A673 (cell line): ENCODE measurements around the gene THUMPD3.

ENCODE experiments used
- CTCF ChIP-seq: fragments of 300-800, 200-600 bp; sonication (generic); conservative IDR thresholded peaks from 2 replicates; pipeline ENCODE4 v1.5.1; 2017; ENCODE audit warnings: low read depth, mild to moderate bottlenecking, antibody characterized with exemption, low read length, moderate library complexity, mixed read lengths
- EZH2 ChIP-seq: fragments of 200-600 bp; sonication (generic); IDR thresholded peaks from 2 replicates; pipeline ENCODE4 v1.6.1; 2017; ENCODE audit warnings: borderline replicate concordance, low read depth, mild to moderate bottlenecking, mixed read lengths, antibody characterized with exemption, low read length; ENCODE audit not compliant: poor library complexity, severe bottlenecking

GRCh38 chr3:9385187-9386077 lies 22.6 kb downstream of the THUMPD3 start:
- no peak for TF ChIP-seq CTCF
- TF ChIP-seq EZH2: no peak
